Measurements from ENCODE around the gene MBD3L4. TPM values are rescaled to one million over a fixed set of nuclear protein-coding genes. Genes with fewer than 3 reads are reported as not detected.
A peak's percentile ranks its signal among the peaks of the same experiment; 100 is the strongest.
"Not testable (repeated sequence)": the region's sequence is repeated elsewhere in the genome, so short reads cannot be mapped to it uniquely, and the experiment has no call there.

MBD3L4 gene
- polyA plus RNA-seq, 3 donors from 2014 or later: not detected

GRCh38 chr19:7063764-7064418, 23.9 kb upstream of the MBD3L4 start:
- no peaks in the 10 kb centered on the region for H3K36me3 Mint-ChIP-seq
- no peak overlapping the region for H3K27ac Mint-ChIP-seq
- H3K27me3 Mint-ChIP-seq (ENCODE audit: low read depth in 3 of 3): peaks cover 0 to 2% (median under 1%) of the 10 kb centered on the region in 3 donors
- H3K9me3 Mint-ChIP-seq: no peaks in the 10 kb centered on the region
- peaks cover 3 to 6% of the 10 kb centered on the region in 2 donors for H3K4me1 Mint-ChIP-seq
- no peak for DNase-seq
- H3K4me3 Mint-ChIP-seq: no peak overlapping the region

GRCh38 chr19:7063339-7063738, 23.4 kb upstream of the MBD3L4 start:
- Mint-ChIP-seq H3K27me3 (ENCODE audit: low read depth in 3 of 3) (peaks cover 0 to 2% (median 0%) of the 10 kb centered on the region in 3 donors), H3K4me1 (peaks cover 0 to under 1% of the 10 kb centered on the region in 2 donors), H3K9me3 (no peaks in the 10 kb centered on the region), H3K4me3 (no peak overlapping the region), H3K36me3 (no peaks in the 10 kb centered on the region), H3K27ac (no peak overlapping the region)
- no peak for DNase-seq

GRCh38 chr19:7059977-7060376, 20.0 kb upstream of the MBD3L4 start:
- H3K9me3 Mint-ChIP-seq, H3K36me3 Mint-ChIP-seq: not testable (repeated sequence)
- peak in 1 of 3 donors; percentile 18 for DNase-seq

GRCh38 chr19:7058576-7058975, 18.6 kb upstream of the MBD3L4 start, which contains the start of gene MBD3L3:
TSS of gene MBD3L3 (minus strand) at chr19:7058676. CDS start at chr19:7058605, 71 bp downstream.
- not testable (repeated sequence) for H3K27me3 Mint-ChIP-seq (ENCODE audit: low read depth in 3 of 3); H3K4me1 Mint-ChIP-seq; H3K36me3 Mint-ChIP-seq; H3K4me3 Mint-ChIP-seq; DNase-seq; H3K27ac Mint-ChIP-seq; H3K9me3 Mint-ChIP-seq

More at GRCh38 chr19:7059977-7060376, 20.0 kb upstream of the MBD3L4 start:
- not testable (repeated sequence) for H3K27ac Mint-ChIP-seq; H3K4me1 Mint-ChIP-seq; H3K4me3 Mint-ChIP-seq; H3K27me3 Mint-ChIP-seq (ENCODE audit: low read depth in 3 of 3)

GRCh38 chr19:7056371-7056770, 16.4 kb upstream of the MBD3L4 start:
- not testable (repeated sequence) for H3K36me3 Mint-ChIP-seq; H3K4me3 Mint-ChIP-seq; H3K27me3 Mint-ChIP-seq (ENCODE audit: low read depth in 3 of 3); H3K9me3 Mint-ChIP-seq; DNase-seq; H3K27ac Mint-ChIP-seq; H3K4me1 Mint-ChIP-seq

- not testable (repeated sequence) for H3K27me3 Mint-ChIP-seq (ENCODE audit: low read depth in 3 of 3); H3K27ac Mint-ChIP-seq; H3K4me1 Mint-ChIP-seq; DNase-seq; H3K9me3 Mint-ChIP-seq; H3K4me3 Mint-ChIP-seq; H3K36me3 Mint-ChIP-seq
Observed at GRCh38 chr19:7055679-7056078, 15.7 kb upstream of the MBD3L4 start.

GRCh38 chr19:7054635-7055368, 14.8 kb upstream of the MBD3L4 start:
- not testable (repeated sequence) for H3K36me3 Mint-ChIP-seq; H3K27ac Mint-ChIP-seq; H3K9me3 Mint-ChIP-seq; H3K27me3 Mint-ChIP-seq (ENCODE audit: low read depth in 3 of 3); H3K4me3 Mint-ChIP-seq; DNase-seq; H3K4me1 Mint-ChIP-seq

GRCh38 chr19:7052896-7053295, 12.9 kb upstream of the MBD3L4 start:
- DNase-seq; H3K27ac Mint-ChIP-seq; H3K4me3 Mint-ChIP-seq; H3K9me3 Mint-ChIP-seq; H3K36me3 Mint-ChIP-seq; H3K27me3 Mint-ChIP-seq (ENCODE audit: low read depth in 3 of 3); H3K4me1 Mint-ChIP-seq: not testable (repeated sequence)

GRCh38 chr19:7051421-7051820, 11.4 kb upstream of the MBD3L4 start:
- not testable (repeated sequence) for H3K4me3 Mint-ChIP-seq, H3K27ac Mint-ChIP-seq, DNase-seq

GRCh38 chr19:7049021-7049420, 9.0 kb upstream of the MBD3L4 start, which contains the start of gene MBD3L2:
TSS of gene MBD3L2 (plus strand) at chr19:7049321. CDS start at chr19:7049374, 53 bp downstream.
- not testable (repeated sequence) for H3K4me3 Mint-ChIP-seq; H3K4me1 Mint-ChIP-seq; DNase-seq; H3K27ac Mint-ChIP-seq; H3K9me3 Mint-ChIP-seq; H3K27me3 Mint-ChIP-seq (ENCODE audit: low read depth in 3 of 3); H3K36me3 Mint-ChIP-seq

More at GRCh38 chr19:7051421-7051820, 11.4 kb upstream of the MBD3L4 start:
- H3K4me1 Mint-ChIP-seq; H3K9me3 Mint-ChIP-seq; H3K27me3 Mint-ChIP-seq (ENCODE audit: low read depth in 3 of 3); H3K36me3 Mint-ChIP-seq: not testable (repeated sequence)

GRCh38 chr19:7041563-7041962, 1.6 kb upstream of the MBD3L4 start:
- not testable (repeated sequence) for H3K4me1 Mint-ChIP-seq; H3K27me3 Mint-ChIP-seq (ENCODE audit: low read depth in 3 of 3); H3K36me3 Mint-ChIP-seq; H3K9me3 Mint-ChIP-seq; H3K27ac Mint-ChIP-seq; H3K4me3 Mint-ChIP-seq; DNase-seq

GRCh38 chr19:7030278-7030677, 9.7 kb downstream of the MBD3L4 start, which contains the start of gene MBD3L5:
TSS of gene MBD3L5 (plus strand) at chr19:7030578. CDS start at chr19:7030612, 34 bp downstream.
- not testable (repeated sequence) for H3K27me3 Mint-ChIP-seq (ENCODE audit: low read depth in 3 of 3); H3K4me3 Mint-ChIP-seq; H3K4me1 Mint-ChIP-seq; H3K36me3 Mint-ChIP-seq; H3K9me3 Mint-ChIP-seq; DNase-seq; H3K27ac Mint-ChIP-seq

- not testable (repeated sequence) for H3K36me3 Mint-ChIP-seq; DNase-seq; H3K4me1 Mint-ChIP-seq; H3K9me3 Mint-ChIP-seq; H3K27ac Mint-ChIP-seq; H3K27me3 Mint-ChIP-seq (ENCODE audit: low read depth in 3 of 3); H3K4me3 Mint-ChIP-seq
Observed at GRCh38 chr19:7028790-7029189, 11.2 kb downstream of the MBD3L4 start.

GRCh38 chr19:7021331-7021730, 18.6 kb downstream of the MBD3L4 start, which contains the start of gene MBD3L2B:
TSS of gene MBD3L2B (minus strand) at chr19:7021431. CDS start at chr19:7021397, 34 bp downstream.
- not testable (repeated sequence) for H3K27ac Mint-ChIP-seq; H3K4me3 Mint-ChIP-seq; H3K9me3 Mint-ChIP-seq; H3K27me3 Mint-ChIP-seq (ENCODE audit: low read depth in 3 of 3); DNase-seq; H3K4me1 Mint-ChIP-seq; H3K36me3 Mint-ChIP-seq
